GM19328 (cell line): ENCODE measurements around the gene UQCRFS1.
"Not testable (repeated sequence)": the region's sequence is repeated elsewhere in the genome, so short reads cannot be mapped to it uniquely, and the experiment has no call there.

ENCODE experiments used
- ATAC-seq: cut with Tn5 transposase; IDR thresholded peaks from one replicate; pipeline ENCODE4 v1.9.1; 2021; ENCODE audit warnings: mild to moderate bottlenecking, moderate library complexity; ENCODE audit not compliant: unreplicated experiment

Gene UQCRFS1

GRCh38 chr19:29212648-29213573, at the start of gene UQCRFS1:
Gene UQCRFS1 (minus strand): TSS chr19:29213151. CDS start chr19:29213118, 33 bp downstream.
- peak; percentile 95 for ATAC-seq

GRCh38 chr19:29262085-29262484, 49.1 kb upstream of the UQCRFS1 start:
- ATAC-seq: no peak

GRCh38 chr19:29260477-29261317, 47.7 kb upstream of the UQCRFS1 start:
- ATAC-seq: no peak

- no peak for ATAC-seq
These were observed 46.9 kb upstream of the UQCRFS1 start for GRCh38 chr19:29259867-29260281.

- no peak for ATAC-seq
These were observed 46.2 kb upstream of the UQCRFS1 start for GRCh38 chr19:29259153-29259552.

GRCh38 chr19:29256516-29256915, 43.6 kb upstream of the UQCRFS1 start:
- no peak for ATAC-seq

GRCh38 chr19:29255912-29256311, 43.0 kb upstream of the UQCRFS1 start:
- ATAC-seq: no peak

GRCh38 chr19:29255006-29255405, 42.1 kb upstream of the UQCRFS1 start:
- ATAC-seq: no peak

GRCh38 chr19:29249798-29250197, 36.8 kb upstream of the UQCRFS1 start:
- ATAC-seq: not testable (repeated sequence)

- ATAC-seq: no peak
These were observed 35.4 kb upstream of the UQCRFS1 start for GRCh38 chr19:29248332-29248844.

- ATAC-seq: no peak
These were observed 34.9 kb upstream of the UQCRFS1 start for GRCh38 chr19:29247872-29248271.

GRCh38 chr19:29247471-29247870, 34.5 kb upstream of the UQCRFS1 start:
- no peak for ATAC-seq

GRCh38 chr19:29247051-29247450, 34.1 kb upstream of the UQCRFS1 start:
- no peak for ATAC-seq

GRCh38 chr19:29245215-29245614, 32.3 kb upstream of the UQCRFS1 start:
- ATAC-seq: no peak

- no peak for ATAC-seq
These were observed 28.4 kb upstream of the UQCRFS1 start for GRCh38 chr19:29241324-29241723.

GRCh38 chr19:29239213-29239776, 26.3 kb upstream of the UQCRFS1 start:
- ATAC-seq: no peak

- no peak for ATAC-seq
These were observed 20.6 kb upstream of the UQCRFS1 start for GRCh38 chr19:29233591-29233990.

GRCh38 chr19:29232315-29232852, 19.4 kb upstream of the UQCRFS1 start:
- ATAC-seq: no peak

- not testable (repeated sequence) for ATAC-seq
These were observed 18.4 kb upstream of the UQCRFS1 start for GRCh38 chr19:29231306-29231705.

- no peak for ATAC-seq
These were observed 4.7 kb upstream of the UQCRFS1 start for GRCh38 chr19:29217616-29218015.

GRCh38 chr19:29216021-29216420, 3.1 kb upstream of the UQCRFS1 start:
- no peak for ATAC-seq
